T-helper 1 cell treated with Interleukin-12 subunit alpha and Interleukin-12 subunit beta and Interleukin-4 antibody, amounts not matched to agents 30 ng/mL and 1 ng/mL, for 36 hours (primary cell): ENCODE measurements around the gene FAM162A. TPM values are rescaled to one million over a fixed set of nuclear protein-coding genes. Genes with fewer than 3 reads are reported as not detected.
"Not testable (repeated sequence)": the region's sequence is repeated elsewhere in the genome, so short reads cannot be mapped to it uniquely, and the experiment has no call there.

Experiments used
- intact Hi-C: fragments of 100-400 bp; cut with micrococcal nuclease; formaldehyde crosslinking; loops from one replicate; pipeline ENCODE4 v1.15.1; 2024
- total RNA-seq: library from RNA; stranded (reverse); gene quantifications from 2 replicates; pipeline ENCODE4 v1.2.3, GENCODE V29; 2022

Gene FAM162A
- total RNA-seq, 1 donor from 2014 or later: 38.4 TPM

GRCh38 chr3:122415104-122415744 lies 31.2 kb downstream of the FAM162A start:
- intact Hi-C loops: loop anchor here (1.0 to 10.0 kb wide), 3 partner anchors 169 to 1170 kb away; partner anchors contain the start of gene HACD2

- intact Hi-C loops: loop anchor here (1.0 to 10.0 kb wide), 16 partner anchors 23 to 1169 kb away; partner anchors contain the start of genes DTX3L, EAF2, FAM162A and GOLGB1
Measured at GRCh38 chr3:122415762-122416654, 32.0 kb downstream of the FAM162A start, which contains the start of gene WDR5B. Gene WDR5B, minus strand, starts transcription at chr3:122416062. Its CDS starts 534 bp downstream, at chr3:122415528.

- intact Hi-C loops: loop anchor here (1.0 to 10.0 kb wide), 14 partner anchors 24 to 1168 kb away; partner anchors contain the start of genes DTX3L, EAF2, FAM162A and GOLGB1
Measured at GRCh38 chr3:122416966-122417365, 33.0 kb downstream of the FAM162A start.

- intact Hi-C loops: no loop called here
Measured at GRCh38 chr3:122421101-122421500, 37.1 kb downstream of the FAM162A start.

GRCh38 chr3:122421836-122422235 lies 37.9 kb downstream of the FAM162A start:
- intact Hi-C loops: no loop called here

- intact Hi-C loops: no loop called here
Measured at GRCh38 chr3:122427857-122428471, 44.0 kb downstream of the FAM162A start.

- intact Hi-C loops: no loop called here
Measured at GRCh38 chr3:122430371-122430770, 46.4 kb downstream of the FAM162A start.

- intact Hi-C loops: no loop called here
Measured at GRCh38 chr3:122435950-122436349, 52.0 kb downstream of the FAM162A start.

GRCh38 chr3:122443090-122443489 lies 59.1 kb downstream of the FAM162A start:
- intact Hi-C loops: no loop called here

- intact Hi-C loops: not testable (repeated sequence)
Measured at GRCh38 chr3:122443762-122444490, 59.9 kb downstream of the FAM162A start.

GRCh38 chr3:122444491-122444887 lies 60.5 kb downstream of the FAM162A start:
- intact Hi-C loops: not testable (repeated sequence)

GRCh38 chr3:122448218-122448617 lies 64.2 kb downstream of the FAM162A start:
- intact Hi-C loops: not testable (repeated sequence)

GRCh38 chr3:122451371-122451770 lies 67.4 kb downstream of the FAM162A start:
- intact Hi-C loops: no loop called here

GRCh38 chr3:122456074-122456473 lies 72.1 kb downstream of the FAM162A start:
- intact Hi-C loops: loop anchor here (5.0 kb wide), 1 partner anchor 76 kb away; no protein-coding TSS in a partner anchor

GRCh38 chr3:122457706-122458105 lies 73.7 kb downstream of the FAM162A start:
- intact Hi-C loops: loop anchor here (5.0 kb wide), 1 partner anchor 75 kb away; no protein-coding TSS in a partner anchor

- intact Hi-C loops: loop anchor here (1.0 to 5.0 kb wide), 2 partner anchors 73 to 220 kb away; no protein-coding TSS in a partner anchor
Measured at GRCh38 chr3:122458992-122459391, 75.0 kb downstream of the FAM162A start.

- intact Hi-C loops: no loop called here
Measured at GRCh38 chr3:122461806-122462205, 77.8 kb downstream of the FAM162A start.
